ENCODE data around the gene FNTB. TPM values are rescaled to one million over a fixed set of nuclear protein-coding genes. Genes with fewer than 3 reads are reported as not detected.

The FNTB gene
- total RNA-seq, 1 donor from 2014 or later = 19.9 TPM

- TF ChIP-seq EZH2 (IDR thresholded peaks at IDR 0.05; ENCODE audit: insufficient read depth, low read length) = no peak
- TF ChIP-seq, protein P1, sequence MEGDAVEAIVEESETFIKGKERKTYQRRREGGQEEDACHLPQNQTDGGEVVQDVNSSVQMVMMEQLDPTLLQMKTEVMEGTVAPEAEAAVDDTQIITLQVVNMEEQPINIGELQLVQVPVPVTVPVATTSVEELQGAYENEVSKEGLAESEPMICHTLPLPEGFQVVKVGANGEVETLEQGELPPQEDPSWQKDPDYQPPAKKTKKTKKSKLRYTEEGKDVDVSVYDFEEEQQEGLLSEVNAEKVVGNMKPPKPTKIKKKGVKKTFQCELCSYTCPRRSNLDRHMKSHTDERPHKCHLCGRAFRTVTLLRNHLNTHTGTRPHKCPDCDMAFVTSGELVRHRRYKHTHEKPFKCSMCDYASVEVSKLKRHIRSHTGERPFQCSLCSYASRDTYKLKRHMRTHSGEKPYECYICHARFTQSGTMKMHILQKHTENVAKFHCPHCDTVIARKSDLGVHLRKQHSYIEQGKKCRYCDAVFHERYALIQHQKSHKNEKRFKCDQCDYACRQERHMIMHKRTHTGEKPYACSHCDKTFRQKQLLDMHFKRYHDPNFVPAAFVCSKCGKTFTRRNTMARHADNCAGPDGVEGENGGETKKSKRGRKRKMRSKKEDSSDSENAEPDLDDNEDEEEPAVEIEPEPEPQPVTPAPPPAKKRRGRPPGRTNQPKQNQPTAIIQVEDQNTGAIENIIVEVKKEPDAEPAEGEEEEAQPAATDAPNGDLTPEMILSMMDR (IDR thresholded peaks at IDR 0.05; ENCODE audit: insufficient read depth, low read depth, low read length) = no peak
- H3K9ac ChIP-seq (ENCODE audit: low read length) = no peak overlapping the region
- no peak overlapping the region for H3K4me2 ChIP-seq (ENCODE audit: low read length)
- H3K4me1 ChIP-seq (ENCODE audit: insufficient read depth, low read length) = no peaks in the 10 kb centered on the region
- Mint-ChIP-seq H3K27ac (ENCODE audit: unreplicated experiment) (no peak overlapping the region), H3K36me3 (ENCODE audit: low read depth, unreplicated experiment) (peaks cover 18% of the 10 kb centered on the region), H3K4me3 (ENCODE audit: unreplicated experiment) (no peak overlapping the region), H3K9me3 (ENCODE audit: unreplicated experiment) (no peaks in the 10 kb centered on the region), H3K27me3 (ENCODE audit: low read depth, unreplicated experiment) (no peaks in the 10 kb centered on the region), H3K4me1 (ENCODE audit: low read depth, unreplicated experiment) (no peaks in the 10 kb centered on the region)
- no peaks in the 10 kb centered on the region for H3K27me3 ChIP-seq (ENCODE audit: insufficient read depth, low read length)
- H3K27ac ChIP-seq (ENCODE audit: low read depth, low read length) = no peak overlapping the region
- DNase-seq (ENCODE audit: low read depth) (no peak), FAIRE-seq (no peak)
- H3K9me3 ChIP-seq (ENCODE audit: insufficient read depth, low read depth, low read length) = no peaks in the 10 kb centered on the region
- H3K79me2 ChIP-seq (ENCODE audit: insufficient read depth, low read length) = no peaks in the 10 kb centered on the region
- H2AFZ ChIP-seq (ENCODE audit: low read depth, low read length) = no peak overlapping the region
- H3K4me3 ChIP-seq (ENCODE audit: insufficient read depth, low read depth, low read length) = no peak overlapping the region
- no peaks in the 10 kb centered on the region for H3K36me3 ChIP-seq (ENCODE audit: insufficient read depth, low read length)
- H4K20me1 ChIP-seq (ENCODE audit: insufficient read depth, low read length) = peaks cover 19% of the 10 kb centered on the region
Measured at GRCh38 chr14:64956697-64957406, 29.8 kb upstream of the FNTB start.

GRCh38 chr14:64958201-64958600 is 28.5 kb upstream of the FNTB start:
- Mint-ChIP-seq H3K36me3 (ENCODE audit: low read depth, unreplicated experiment) (peaks cover 14% of the 10 kb centered on the region), H3K9me3 (ENCODE audit: unreplicated experiment) (no peaks in the 10 kb centered on the region), H3K4me3 (ENCODE audit: unreplicated experiment) (no peak overlapping the region), H3K27ac (ENCODE audit: unreplicated experiment) (no peak overlapping the region), H3K27me3 (ENCODE audit: low read depth, unreplicated experiment) (no peaks in the 10 kb centered on the region), H3K4me1 (ENCODE audit: low read depth, unreplicated experiment) (no peaks in the 10 kb centered on the region)
- TF ChIP-seq EZH2 (IDR thresholded peaks at IDR 0.05; ENCODE audit: insufficient read depth, low read length) = no peak
- Histone ChIP-seq H4K20me1 (ENCODE audit: insufficient read depth, low read length) (peaks cover 20% of the 10 kb centered on the region), H3K9me3 (ENCODE audit: insufficient read depth, low read depth, low read length) (no peaks in the 10 kb centered on the region), H3K9ac (ENCODE audit: low read length) (no peak overlapping the region), H3K36me3 (ENCODE audit: insufficient read depth, low read length) (no peaks in the 10 kb centered on the region), H3K79me2 (ENCODE audit: insufficient read depth, low read length) (no peaks in the 10 kb centered on the region), H2AFZ (ENCODE audit: low read depth, low read length) (no peak overlapping the region), H3K27ac (ENCODE audit: low read depth, low read length) (no peak overlapping the region), H3K4me1 (ENCODE audit: insufficient read depth, low read length) (no peaks in the 10 kb centered on the region), H3K4me2 (ENCODE audit: low read length) (no peak overlapping the region), H3K27me3 (ENCODE audit: insufficient read depth, low read length) (no peaks in the 10 kb centered on the region), H3K4me3 (ENCODE audit: insufficient read depth, low read depth, low read length) (no peak overlapping the region)
- FAIRE-seq = no peak
- no peak for DNase-seq (ENCODE audit: low read depth)

- H3K9ac ChIP-seq (ENCODE audit: low read length) = no peak overlapping the region
- no peaks in the 10 kb centered on the region for H3K36me3 ChIP-seq (ENCODE audit: insufficient read depth, low read length)
- FAIRE-seq = no peak
- no peaks in the 10 kb centered on the region for H3K27me3 ChIP-seq (ENCODE audit: insufficient read depth, low read length)
- no peak overlapping the region for H3K4me2 ChIP-seq (ENCODE audit: low read length)
- H3K27ac ChIP-seq (ENCODE audit: low read depth, low read length) = no peak overlapping the region
- no peak overlapping the region for H2AFZ ChIP-seq (ENCODE audit: low read depth, low read length)
- no peaks in the 10 kb centered on the region for H3K9me3 Mint-ChIP-seq (ENCODE audit: unreplicated experiment)
- H3K9me3 ChIP-seq (ENCODE audit: insufficient read depth, low read depth, low read length) = no peaks in the 10 kb centered on the region
- peaks cover 13% of the 10 kb centered on the region for H3K36me3 Mint-ChIP-seq (ENCODE audit: low read depth, unreplicated experiment)
- H4K20me1 ChIP-seq (ENCODE audit: insufficient read depth, low read length) = peaks cover 15% of the 10 kb centered on the region
- no peak overlapping the region for H3K27ac Mint-ChIP-seq (ENCODE audit: unreplicated experiment)
- DNase-seq (ENCODE audit: low read depth) = no peak
- no peaks in the 10 kb centered on the region for H3K79me2 ChIP-seq (ENCODE audit: insufficient read depth, low read length)
- no peaks in the 10 kb centered on the region for H3K4me1 Mint-ChIP-seq (ENCODE audit: low read depth, unreplicated experiment)
- no peak overlapping the region for H3K4me3 Mint-ChIP-seq (ENCODE audit: unreplicated experiment)
- H3K4me1 ChIP-seq (ENCODE audit: insufficient read depth, low read length) = no peaks in the 10 kb centered on the region
- H3K27me3 Mint-ChIP-seq (ENCODE audit: low read depth, unreplicated experiment) = no peaks in the 10 kb centered on the region
- H3K4me3 ChIP-seq (ENCODE audit: insufficient read depth, low read depth, low read length) = no peak overlapping the region
- TF ChIP-seq, protein P1 (IDR thresholded peaks at IDR 0.05; ENCODE audit: insufficient read depth, low read depth, low read length) = no peak
- no peak for TF ChIP-seq EZH2 (IDR thresholded peaks at IDR 0.05; ENCODE audit: insufficient read depth, low read length)
Measured at GRCh38 chr14:64958743-64959142, 28.0 kb upstream of the FNTB start.

All from astrocyte (in vitro differentiated cells and primary cell).